ENCODE results near the gene RARG. TPM values are rescaled to one million over a fixed set of nuclear protein-coding genes. Genes with fewer than 3 reads are reported as not detected.

The RARG gene
- total RNA-seq, 1 donor from 2014 or later: 10.1 TPM

GRCh38 chr12:53201639-53202038 lies 30.4 kb downstream of the RARG start:
- H3K4me3 ChIP-seq (ENCODE audit: insufficient read depth, low read depth, low read length): no peak overlapping the region
- Mint-ChIP-seq H3K27me3 (ENCODE audit: low read depth, unreplicated experiment) (peaks cover 22% of the 10 kb centered on the region), H3K9me3 (ENCODE audit: unreplicated experiment) (no peaks in the 10 kb centered on the region), H3K4me1 (ENCODE audit: low read depth, unreplicated experiment) (peaks cover 18% of the 10 kb centered on the region), H3K4me3 (ENCODE audit: unreplicated experiment) (no peak overlapping the region), H3K36me3 (ENCODE audit: low read depth, unreplicated experiment) (no peaks in the 10 kb centered on the region), H3K27ac (ENCODE audit: unreplicated experiment) (no peak overlapping the region)
- H3K4me1 ChIP-seq (ENCODE audit: insufficient read depth, low read length): peaks cover 6% of the 10 kb centered on the region
- H4K20me1 ChIP-seq (ENCODE audit: insufficient read depth, low read length): no peaks in the 10 kb centered on the region
- no peaks in the 10 kb centered on the region for H3K9me3 ChIP-seq (ENCODE audit: insufficient read depth, low read depth, low read length)
- no peak overlapping the region for H3K9ac ChIP-seq (ENCODE audit: low read length)
- FAIRE-seq (no peak), DNase-seq (ENCODE audit: low read depth) (no peak)
- H3K27ac ChIP-seq (ENCODE audit: low read depth, low read length): no peak overlapping the region
- no peaks in the 10 kb centered on the region for H3K36me3 ChIP-seq (ENCODE audit: insufficient read depth, low read length)
- no peak for TF ChIP-seq EZH2 (IDR thresholded peaks at IDR 0.05; ENCODE audit: insufficient read depth, low read length)
- no peaks in the 10 kb centered on the region for H3K27me3 ChIP-seq (ENCODE audit: insufficient read depth, low read length)
- H2AFZ ChIP-seq (ENCODE audit: low read depth, low read length): no peak overlapping the region
- no peak overlapping the region for H3K4me2 ChIP-seq (ENCODE audit: low read length)
- no peaks in the 10 kb centered on the region for H3K79me2 ChIP-seq (ENCODE audit: insufficient read depth, low read length)

- peak; percentile 62 for DNase-seq (ENCODE audit: low read depth)
- Histone ChIP-seq H2AFZ (ENCODE audit: low read depth, low read length) (no peak overlapping the region), H3K36me3 (ENCODE audit: insufficient read depth, low read length) (no peaks in the 10 kb centered on the region), H3K4me3 (ENCODE audit: insufficient read depth, low read depth, low read length) (no peak overlapping the region), H3K9ac (ENCODE audit: low read length) (no peak overlapping the region), H3K79me2 (ENCODE audit: insufficient read depth, low read length) (no peaks in the 10 kb centered on the region), H4K20me1 (ENCODE audit: insufficient read depth, low read length) (no peaks in the 10 kb centered on the region), H3K27ac (ENCODE audit: low read depth, low read length) (no peak overlapping the region), H3K27me3 (ENCODE audit: insufficient read depth, low read length) (no peaks in the 10 kb centered on the region), H3K4me1 (ENCODE audit: insufficient read depth, low read length) (peaks cover 4% of the 10 kb centered on the region), H3K9me3 (ENCODE audit: insufficient read depth, low read depth, low read length) (no peaks in the 10 kb centered on the region), H3K4me2 (ENCODE audit: low read length) (no peak overlapping the region)
- peak overlapping the region; percentile 50 for H3K27ac Mint-ChIP-seq (ENCODE audit: unreplicated experiment)
- H3K4me1 Mint-ChIP-seq (ENCODE audit: low read depth, unreplicated experiment): peaks cover 15% of the 10 kb centered on the region
- H3K27me3 Mint-ChIP-seq (ENCODE audit: low read depth, unreplicated experiment): peaks cover 26% of the 10 kb centered on the region
- no peak for TF ChIP-seq CTCF (IDR thresholded peaks at IDR 0.05; ENCODE audit: insufficient read depth, low read depth, low read length)
- TF ChIP-seq EZH2 (IDR thresholded peaks at IDR 0.05; ENCODE audit: insufficient read depth, low read length): no peak
- H3K36me3 Mint-ChIP-seq (ENCODE audit: low read depth, unreplicated experiment): no peaks in the 10 kb centered on the region
- no peaks in the 10 kb centered on the region for H3K9me3 Mint-ChIP-seq (ENCODE audit: unreplicated experiment)
- FAIRE-seq: no peak
- no peak overlapping the region for H3K4me3 Mint-ChIP-seq (ENCODE audit: unreplicated experiment)
Measured at GRCh38 chr12:53201177-53201541, 30.9 kb downstream of the RARG start.

GRCh38 chr12:53200458-53201176 lies 31.4 kb downstream of the RARG start:
- TF ChIP-seq CTCF (IDR thresholded peaks at IDR 0.05; ENCODE audit: insufficient read depth, low read depth, low read length) (no peak), EZH2 (IDR thresholded peaks at IDR 0.05; ENCODE audit: insufficient read depth, low read length) (no peak)

More at GRCh38 chr12:53200458-53201176, 31.4 kb downstream of the RARG start:
- no peak overlapping the region for H3K4me3 ChIP-seq (ENCODE audit: insufficient read depth, low read depth, low read length)
- no peak overlapping the region for H3K27ac ChIP-seq (ENCODE audit: low read depth, low read length)
- H3K27me3 Mint-ChIP-seq (ENCODE audit: low read depth, unreplicated experiment): peaks cover 32% of the 10 kb centered on the region
- no peaks in the 10 kb centered on the region for H3K36me3 Mint-ChIP-seq (ENCODE audit: low read depth, unreplicated experiment)
- no peak overlapping the region for H2AFZ ChIP-seq (ENCODE audit: low read depth, low read length)
- H3K4me3 Mint-ChIP-seq (ENCODE audit: unreplicated experiment): no peak overlapping the region
- no peaks in the 10 kb centered on the region for H3K79me2 ChIP-seq (ENCODE audit: insufficient read depth, low read length)
- H3K9me3 ChIP-seq (ENCODE audit: insufficient read depth, low read depth, low read length): no peaks in the 10 kb centered on the region
- FAIRE-seq (no peak), DNase-seq (ENCODE audit: low read depth) (no peak)
- no peaks in the 10 kb centered on the region for H3K9me3 Mint-ChIP-seq (ENCODE audit: unreplicated experiment)
- H3K9ac ChIP-seq (ENCODE audit: low read length): no peak overlapping the region
- peak overlapping the region; percentile 50 for H3K27ac Mint-ChIP-seq (ENCODE audit: unreplicated experiment)
- H3K36me3 ChIP-seq (ENCODE audit: insufficient read depth, low read length): no peaks in the 10 kb centered on the region
- H3K4me1 ChIP-seq (ENCODE audit: insufficient read depth, low read length): no peaks in the 10 kb centered on the region
- H3K27me3 ChIP-seq (ENCODE audit: insufficient read depth, low read length): no peaks in the 10 kb centered on the region
- no peaks in the 10 kb centered on the region for H4K20me1 ChIP-seq (ENCODE audit: insufficient read depth, low read length)
- H3K4me2 ChIP-seq (ENCODE audit: low read length): no peak overlapping the region
- H3K4me1 Mint-ChIP-seq (ENCODE audit: low read depth, unreplicated experiment): peaks cover 13% of the 10 kb centered on the region

Data from astrocyte (in vitro differentiated cells and primary cell).